HG02610 (cell line): ENCODE measurements around the gene EIF4G1.

Experiments
- ATAC-seq: cut with Tn5 transposase; IDR thresholded peaks from one replicate; pipeline ENCODE4 v1.9.1; 2021; ENCODE audit warnings: mild to moderate bottlenecking, moderate library complexity; ENCODE audit not compliant: unreplicated experiment

The EIF4G1 gene

GRCh38 chr3:184300378-184300720 is 14.1 kb upstream of the EIF4G1 start:
- no peak for ATAC-seq

- no peak for ATAC-seq
These were observed 8.8 kb upstream of the EIF4G1 start for GRCh38 chr3:184305577-184305976.

GRCh38 chr3:184306341-184306972 is 7.9 kb upstream of the EIF4G1 start:
- ATAC-seq: no peak

- ATAC-seq: no peak
These were observed 6.5 kb upstream of the EIF4G1 start for GRCh38 chr3:184307915-184308314.

GRCh38 chr3:184308744-184309143 is 5.7 kb upstream of the EIF4G1 start:
- no peak for ATAC-seq

- no peak for ATAC-seq
These were observed 2.8 kb upstream of the EIF4G1 start for GRCh38 chr3:184311633-184312032.

- ATAC-seq: peak; percentile 45
These were observed 515 bp downstream of the EIF4G1 start for GRCh38 chr3:184314700-184315542.

GRCh38 chr3:184315543-184315867 is 1.1 kb downstream of the EIF4G1 start:
- no peak for ATAC-seq

GRCh38 chr3:184315871-184316661 is 1.7 kb downstream of the EIF4G1 start:
- no peak for ATAC-seq

- ATAC-seq: no peak
These were observed 2.4 kb downstream of the EIF4G1 start for GRCh38 chr3:184316792-184317191.

- no peak for ATAC-seq
These were observed 2.8 kb downstream of the EIF4G1 start for GRCh38 chr3:184317201-184317600.

GRCh38 chr3:184320104-184320445 is 5.7 kb downstream of the EIF4G1 start:
- ATAC-seq: no peak

GRCh38 chr3:184321666-184322065 is 7.3 kb downstream of the EIF4G1 start:
- no peak for ATAC-seq

GRCh38 chr3:184322731-184323487 is 8.5 kb downstream of the EIF4G1 start:
- no peak for ATAC-seq

- ATAC-seq: no peak
These were observed 9.3 kb downstream of the EIF4G1 start for GRCh38 chr3:184323696-184324095.

- no peak for ATAC-seq
These were observed 10.9 kb downstream of the EIF4G1 start for GRCh38 chr3:184325269-184325668.

GRCh38 chr3:184325715-184326369 is 11.4 kb downstream of the EIF4G1 start:
- ATAC-seq: no peak

GRCh38 chr3:184327171-184327570 is 12.8 kb downstream of the EIF4G1 start:
- no peak for ATAC-seq

GRCh38 chr3:184328516-184328915 is 14.1 kb downstream of the EIF4G1 start:
- ATAC-seq: no peak

GRCh38 chr3:184332370-184333090 is 18.1 kb downstream of the EIF4G1 start:
- no peak for ATAC-seq
